ENCODE results near the gene TRIM66.

The TRIM66 gene

GRCh38 chr11:8649361-8649760 is 33.1 kb downstream of the TRIM66 start:
- POLR2A ChIA-PET = interaction anchor here (0.9 kb wide), 1 partner anchor 22 kb away, joined by 3 read pairs; no protein-coding TSS in a partner anchor
- TF ChIP-seq, protein P1, sequence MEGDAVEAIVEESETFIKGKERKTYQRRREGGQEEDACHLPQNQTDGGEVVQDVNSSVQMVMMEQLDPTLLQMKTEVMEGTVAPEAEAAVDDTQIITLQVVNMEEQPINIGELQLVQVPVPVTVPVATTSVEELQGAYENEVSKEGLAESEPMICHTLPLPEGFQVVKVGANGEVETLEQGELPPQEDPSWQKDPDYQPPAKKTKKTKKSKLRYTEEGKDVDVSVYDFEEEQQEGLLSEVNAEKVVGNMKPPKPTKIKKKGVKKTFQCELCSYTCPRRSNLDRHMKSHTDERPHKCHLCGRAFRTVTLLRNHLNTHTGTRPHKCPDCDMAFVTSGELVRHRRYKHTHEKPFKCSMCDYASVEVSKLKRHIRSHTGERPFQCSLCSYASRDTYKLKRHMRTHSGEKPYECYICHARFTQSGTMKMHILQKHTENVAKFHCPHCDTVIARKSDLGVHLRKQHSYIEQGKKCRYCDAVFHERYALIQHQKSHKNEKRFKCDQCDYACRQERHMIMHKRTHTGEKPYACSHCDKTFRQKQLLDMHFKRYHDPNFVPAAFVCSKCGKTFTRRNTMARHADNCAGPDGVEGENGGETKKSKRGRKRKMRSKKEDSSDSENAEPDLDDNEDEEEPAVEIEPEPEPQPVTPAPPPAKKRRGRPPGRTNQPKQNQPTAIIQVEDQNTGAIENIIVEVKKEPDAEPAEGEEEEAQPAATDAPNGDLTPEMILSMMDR (IDR thresholded peaks at IDR 0.05; ENCODE audit: insufficient read depth, low read length, missing control alignments) = no peak
- no peak overlapping the region for H3K4me3 ChIP-seq (ENCODE audit: low read depth, low read length)
- no peak for DNase-seq (ENCODE audit: low read depth, low spot score)
- CTCF ChIA-PET = interaction anchor here (1.4 to 1.8 kb wide), 3 partner anchors 24 to 311 kb away, joined by 3 to 4 read pairs (median 4); a partner anchor contains a TSS

GRCh38 chr11:8646873-8647272 is 35.6 kb downstream of the TRIM66 start:
- TF ChIP-seq, protein P1 (IDR thresholded peaks at IDR 0.05; ENCODE audit: insufficient read depth, low read length, missing control alignments) = no peak
- POLR2A ChIA-PET = no interaction called here
- CTCF ChIA-PET = no interaction called here

GRCh38 chr11:8642196-8642841 is 40.1 kb downstream of the TRIM66 start:
- ChIA-PET POLR2A (no interaction called here), CTCF (no interaction called here)
- no peak for DNase-seq (ENCODE audit: low read depth, low spot score)
- TF ChIP-seq, protein P1 (IDR thresholded peaks at IDR 0.05; ENCODE audit: insufficient read depth, low read length, missing control alignments) = no peak
- H3K4me3 ChIP-seq (ENCODE audit: low read depth, low read length) = no peak overlapping the region

More at GRCh38 chr11:8646873-8647272, 35.6 kb downstream of the TRIM66 start:
- H3K4me3 ChIP-seq (ENCODE audit: low read depth, low read length) = no peak overlapping the region
- DNase-seq (ENCODE audit: low read depth, low spot score) = no peak

GRCh38 chr11:8641332-8641731 is 41.1 kb downstream of the TRIM66 start:
- CTCF ChIA-PET = no interaction called here
- POLR2A ChIA-PET = no interaction called here
- H3K4me3 ChIP-seq (ENCODE audit: low read depth, low read length) = no peak overlapping the region
- TF ChIP-seq, protein P1 (IDR thresholded peaks at IDR 0.05; ENCODE audit: insufficient read depth, low read length, missing control alignments) = no peak
- DNase-seq (ENCODE audit: low read depth, low spot score) = no peak

DNA sequence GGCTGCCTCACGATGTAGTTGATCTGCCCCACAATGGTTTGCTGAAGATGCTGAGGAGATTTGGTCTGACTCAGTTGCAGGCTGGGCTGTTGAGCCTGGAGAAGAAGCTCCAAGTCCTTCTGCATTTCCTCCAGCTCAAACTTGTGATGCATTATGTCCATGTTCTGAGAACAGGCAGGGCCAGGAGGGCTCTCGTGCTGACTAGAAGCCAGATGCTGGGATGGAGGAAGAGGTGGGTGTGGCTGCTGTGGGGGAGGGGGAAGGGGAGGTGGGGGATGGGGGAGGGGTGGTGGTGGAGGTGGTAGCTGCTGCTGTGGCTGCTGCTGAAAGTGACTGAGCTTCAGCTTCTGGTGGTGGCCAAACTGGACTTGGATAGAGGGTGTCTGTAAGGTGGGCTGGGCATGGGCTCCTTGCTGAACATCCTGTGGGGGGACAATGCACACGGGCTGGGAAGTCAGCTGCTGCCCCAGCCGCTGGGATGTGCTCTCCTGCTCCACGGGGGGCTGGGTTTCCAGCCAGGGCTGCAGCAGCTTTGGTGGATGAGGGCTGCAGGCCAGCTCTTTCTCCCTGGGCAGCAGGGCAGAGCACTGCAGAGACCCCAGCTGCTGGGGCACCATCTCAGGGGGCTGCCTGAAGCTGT is 42.1 kb downstream of the TRIM66 start:
- DNase-seq (ENCODE audit: low read depth, low spot score) = no peak
- CTCF ChIA-PET = no interaction called here
- no peak overlapping the region for H3K4me3 ChIP-seq (ENCODE audit: low read depth, low read length)
- TF ChIP-seq, protein P1 (IDR thresholded peaks at IDR 0.05; ENCODE audit: insufficient read depth, low read length, missing control alignments) = no peak
- POLR2A ChIA-PET = no interaction called here

- H3K4me3 ChIP-seq (ENCODE audit: low read depth, low read length) = no peak overlapping the region
- DNase-seq (ENCODE audit: low read depth, low spot score) = no peak
- ChIA-PET POLR2A (interaction anchor here (0.6 kb wide), 1 partner anchor 9 kb away, joined by 3 read pairs; no protein-coding TSS in a partner anchor), CTCF (interaction anchor here (1.3 kb wide), 1 partner anchor 11 kb away, joined by 5 read pairs; no protein-coding TSS in a partner anchor)
- TF ChIP-seq, protein P1 (IDR thresholded peaks at IDR 0.05; ENCODE audit: insufficient read depth, low read length, missing control alignments) = no peak
Measured at GRCh38 chr11:8639655-8640054, 42.8 kb downstream of the TRIM66 start.

Data from AG04449 (cell line).